Hematopoietic multipotent progenitor cell (in vitro differentiated cells): ENCODE measurements around the gene MOGAT3. TPM values are rescaled to one million over a fixed set of nuclear protein-coding genes. Genes with fewer than 3 reads are reported as not detected.

ENCODE experiments used
- DNase-seq, 3 donors: peaks; one replicate each; pipeline ENCODE4 v3.0.0-alpha.2; 2011 to 2015; ENCODE audit warnings: low read depth in 2 of 3, low spot score in 2 of 3
- total RNA-seq: library from RNA; depleted of rRNA; stranded (reverse); fragments of >200 nt; gene quantifications from one replicate; pipeline ENCODE4 v1.2.3, GENCODE V29; 2012

Gene MOGAT3, protein sequence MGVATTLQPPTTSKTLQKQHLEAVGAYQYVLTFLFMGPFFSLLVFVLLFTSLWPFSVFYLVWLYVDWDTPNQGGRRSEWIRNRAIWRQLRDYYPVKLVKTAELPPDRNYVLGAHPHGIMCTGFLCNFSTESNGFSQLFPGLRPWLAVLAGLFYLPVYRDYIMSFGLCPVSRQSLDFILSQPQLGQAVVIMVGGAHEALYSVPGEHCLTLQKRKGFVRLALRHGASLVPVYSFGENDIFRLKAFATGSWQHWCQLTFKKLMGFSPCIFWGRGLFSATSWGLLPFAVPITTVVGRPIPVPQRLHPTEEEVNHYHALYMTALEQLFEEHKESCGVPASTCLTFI
- total RNA-seq, result not detected

DNA sequence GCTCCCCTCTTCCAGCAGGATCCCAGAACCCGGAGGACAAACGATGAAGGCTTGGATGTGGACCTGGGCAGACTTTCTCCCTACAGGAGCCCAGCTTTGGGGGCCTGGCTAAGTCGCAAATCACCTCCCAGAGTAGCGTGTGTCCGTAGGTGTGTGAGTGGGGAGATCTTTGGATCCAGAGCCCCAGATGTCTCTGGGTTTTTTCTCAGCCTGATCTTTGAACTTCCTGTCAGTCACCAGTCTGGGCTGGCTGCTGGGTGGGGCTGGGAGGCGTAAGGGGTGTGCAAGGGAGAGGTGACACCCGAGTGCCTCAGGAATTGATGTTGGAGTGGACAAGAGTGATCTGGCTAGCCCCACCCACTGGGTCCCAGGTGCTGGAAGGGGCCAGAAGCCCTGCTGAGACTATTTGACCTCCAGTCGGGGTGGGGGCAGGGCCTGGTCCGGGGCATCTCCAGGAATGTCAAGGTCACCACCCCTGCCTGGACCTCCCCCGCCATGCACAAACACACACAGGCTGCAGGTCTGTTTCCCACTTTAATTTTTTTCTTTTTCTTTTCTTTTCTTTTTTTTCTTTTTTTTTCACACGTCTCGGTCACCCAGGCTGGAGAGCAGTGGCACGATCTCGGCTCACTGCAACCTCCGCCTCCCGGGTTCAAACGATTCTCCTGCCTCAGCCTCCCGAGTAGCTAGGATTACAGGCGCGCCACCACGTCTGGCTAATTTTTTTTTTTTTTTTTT, at the start of gene MOGAT3:
TSS of gene MOGAT3 (minus strand) at position 175 of the 738 bp plus-strand sequence. CDS start 182 bp downstream, outside the sequence.
- no peak for DNase-seq

DNA sequence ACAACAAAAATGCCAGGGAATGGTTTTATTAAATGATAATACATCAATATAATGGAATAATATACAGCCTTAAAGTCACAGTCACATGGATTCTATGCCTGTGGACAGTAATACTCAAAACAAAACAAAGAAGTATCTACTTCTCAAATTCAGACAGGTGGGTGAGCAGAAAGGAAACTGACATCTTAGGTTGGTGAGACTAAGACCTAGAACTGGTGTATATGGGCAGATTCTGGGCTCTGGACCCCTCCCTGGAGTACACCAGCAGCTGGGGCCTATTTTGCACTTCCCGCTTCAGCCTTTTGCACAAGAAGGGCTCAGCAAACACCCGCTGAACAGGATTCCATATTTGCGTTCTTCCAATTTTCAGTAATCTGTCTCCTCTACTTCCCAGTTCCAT, 49.5 kb upstream of the MOGAT3 start:
- no peak for DNase-seq

DNA sequence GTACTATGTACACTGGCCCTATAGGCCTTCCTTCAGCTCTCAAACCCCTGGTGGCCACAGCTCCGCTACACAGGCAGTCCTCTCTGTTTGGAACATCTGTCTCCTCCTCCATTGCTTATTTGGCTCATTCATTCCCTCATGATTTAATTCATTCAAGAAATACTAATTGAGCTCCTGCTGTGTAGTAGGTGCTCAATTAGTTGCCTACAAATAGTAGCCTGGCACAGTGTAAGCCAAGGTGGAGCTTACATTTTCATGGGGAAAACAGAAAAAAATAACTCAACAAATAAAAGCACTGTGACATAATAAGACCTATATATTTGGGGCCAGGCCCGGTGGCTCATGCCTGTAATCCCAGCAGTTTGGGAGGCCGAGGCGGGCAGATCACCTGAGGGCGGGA, 47.4 kb upstream of the MOGAT3 start:
- no peak for DNase-seq

DNA sequence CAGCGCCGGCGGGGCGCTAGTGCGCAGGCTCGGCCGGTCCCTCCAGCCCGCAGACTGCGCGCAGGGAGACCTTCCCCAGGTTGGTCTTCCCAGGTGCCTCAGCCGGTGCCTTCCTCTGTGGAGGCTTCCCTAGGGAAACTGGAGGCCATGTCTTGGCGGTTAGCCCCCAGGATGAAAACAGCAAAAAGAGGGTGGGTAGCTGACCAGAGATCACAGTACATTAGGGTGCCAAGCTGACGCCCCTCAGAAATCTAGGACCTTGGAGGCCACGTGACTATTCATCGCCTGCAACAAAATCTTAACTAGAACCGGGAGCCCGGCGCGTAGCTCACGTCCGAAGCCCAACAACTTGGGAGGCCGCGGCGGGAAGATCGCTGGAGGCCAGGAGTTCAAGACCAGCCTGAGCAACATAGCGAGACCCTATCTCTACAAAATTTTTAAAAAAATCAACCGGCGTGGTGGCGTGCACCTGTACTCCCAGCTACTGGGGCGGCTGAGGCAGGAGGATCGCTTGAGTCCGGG, 44.4 kb upstream of the MOGAT3 start:
- no peak for DNase-seq

DNA sequence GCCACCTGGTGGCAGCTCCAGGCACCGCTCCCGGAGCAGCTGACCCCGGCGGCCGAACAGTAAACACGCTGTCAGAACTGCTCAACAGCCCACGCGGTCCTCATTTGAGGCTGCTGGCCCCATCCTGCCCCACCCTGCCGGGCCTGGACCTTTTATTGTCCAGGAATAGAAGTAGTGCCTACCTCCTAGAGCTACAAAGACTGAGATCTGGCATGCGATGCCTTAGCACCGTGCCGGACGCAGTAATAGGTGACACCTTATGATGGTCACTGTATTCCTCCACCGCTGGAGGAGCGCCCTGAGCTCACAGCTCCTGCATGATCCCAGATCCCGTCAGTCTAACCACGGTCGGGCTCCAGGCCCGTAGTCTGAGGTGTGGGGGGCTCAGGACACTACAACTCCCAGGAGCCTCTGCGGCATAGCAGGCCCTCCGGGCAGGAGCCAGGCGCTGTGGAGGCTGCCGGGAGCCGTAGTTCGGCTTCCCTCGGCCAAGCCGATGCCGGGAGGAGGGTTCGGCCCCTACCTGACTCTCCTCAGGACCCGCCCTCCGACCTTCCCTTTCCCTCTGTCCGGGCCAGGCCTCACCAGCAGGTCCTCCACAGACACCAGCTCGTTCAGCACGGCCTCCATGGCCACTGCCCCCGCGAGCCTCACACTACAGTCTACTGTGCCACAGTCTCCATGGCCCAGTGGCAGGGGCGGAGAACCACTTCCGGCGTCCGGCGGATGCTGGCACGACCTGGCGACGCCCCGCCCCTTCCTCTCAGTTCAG, 43.7 kb upstream of the MOGAT3 start, which contains the start of gene FIS1:
TSS of gene FIS1 (minus strand) at position 707 of the 772 bp plus-strand sequence. CDS start at position 630, 77 bp downstream.
- DNase-seq, result peak; percentile 87 to 93 (median 91)

DNA sequence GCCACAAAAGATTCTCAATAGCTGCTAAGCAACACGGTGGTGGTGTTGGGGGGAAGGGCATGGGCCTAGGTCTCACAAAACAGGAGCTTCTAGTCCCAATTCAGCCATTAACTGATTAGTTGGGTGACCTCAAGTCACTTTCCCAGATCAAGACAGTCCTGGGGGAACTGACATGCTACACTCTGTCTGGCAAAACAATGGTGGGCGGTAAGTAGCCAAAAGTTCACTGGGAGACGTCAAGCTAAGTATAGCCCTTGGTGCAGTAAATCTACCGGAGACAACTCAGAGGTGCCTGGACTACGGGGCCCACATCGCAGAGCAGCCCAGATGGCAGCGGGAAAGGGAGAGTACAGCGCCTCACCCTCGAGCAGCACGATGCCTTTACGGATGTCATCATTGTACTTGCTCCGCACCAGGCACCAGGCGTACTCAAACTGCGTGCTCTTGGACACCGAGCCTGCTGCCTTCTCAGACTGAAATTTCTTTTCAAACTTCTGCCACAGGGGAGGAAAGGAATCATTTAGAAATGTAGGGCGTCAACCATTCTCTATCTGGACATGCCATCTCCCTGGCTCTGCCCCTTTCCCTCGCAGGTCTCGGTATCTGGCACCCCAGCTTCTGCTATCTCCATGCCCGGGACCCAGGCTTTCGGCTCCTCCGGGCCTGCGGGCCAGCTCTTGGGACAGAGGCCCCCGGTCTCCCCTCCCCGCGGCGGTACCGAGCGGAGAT, 43.0 kb upstream of the MOGAT3 start:
- peak in 1 of 3 donors; percentile 83 for DNase-seq

DNA sequence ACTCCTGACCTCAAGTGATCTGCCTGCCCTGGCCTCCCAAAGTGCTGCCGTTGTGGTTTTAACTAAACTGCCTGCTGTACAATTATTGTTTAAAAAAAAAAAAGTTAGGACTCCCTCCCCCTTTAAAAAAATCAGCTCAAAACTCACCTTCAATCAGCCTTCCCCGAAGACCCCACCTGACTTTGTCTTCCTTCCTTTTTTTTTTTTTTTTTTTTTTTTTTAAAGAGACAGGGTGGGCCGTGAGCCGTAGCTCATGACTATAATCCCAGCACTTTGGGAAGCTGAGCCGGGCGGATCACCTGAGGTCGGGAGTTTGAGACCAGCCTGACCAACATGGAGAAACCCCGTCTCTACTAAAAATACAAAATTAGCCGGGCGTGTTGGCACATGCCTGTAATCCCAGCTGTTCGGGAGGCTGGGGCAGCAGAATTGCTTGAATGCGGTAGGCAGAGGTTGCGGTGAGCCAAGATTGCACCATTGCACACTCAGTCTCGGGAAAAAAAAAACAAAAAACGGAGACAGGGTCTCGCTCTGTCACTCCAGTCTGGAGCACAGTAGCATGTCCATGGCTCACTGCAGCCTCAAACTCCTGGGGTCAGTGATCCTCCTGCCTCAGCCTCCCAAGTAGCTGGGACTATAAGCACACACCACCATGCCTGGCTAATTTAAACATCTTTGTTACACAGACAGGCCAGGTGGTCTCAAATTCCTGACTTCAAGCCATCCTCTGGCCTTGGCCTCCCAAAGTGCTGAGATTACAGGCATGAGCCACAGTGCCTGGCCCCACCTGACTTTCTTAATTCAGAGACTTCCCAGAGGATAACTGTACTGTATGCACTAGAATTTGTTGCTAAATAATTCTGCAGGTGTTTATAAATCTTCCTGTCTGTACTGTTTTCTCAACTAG, 40.9 kb upstream of the MOGAT3 start:
- DNase-seq, result peak in 1 of 3 donors; percentile 72

DNA sequence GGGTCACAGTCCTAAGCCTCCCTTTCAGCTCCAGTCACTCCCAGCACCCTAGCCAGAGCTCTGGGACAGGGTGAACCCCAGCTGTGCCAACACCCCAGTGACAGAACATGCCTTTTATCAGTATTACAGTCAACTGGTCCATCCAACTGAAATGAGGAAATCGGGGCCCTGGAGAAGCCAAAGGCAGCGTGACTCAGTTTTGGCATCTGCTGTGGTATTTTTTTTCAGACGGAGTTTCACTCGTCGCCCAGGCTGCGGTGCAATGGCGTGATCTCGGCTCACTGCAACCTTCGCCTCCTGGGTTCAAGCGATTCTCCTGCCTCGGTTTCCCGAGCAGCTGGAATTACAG, 40.2 kb upstream of the MOGAT3 start:
- DNase-seq, result no peak

DNA sequence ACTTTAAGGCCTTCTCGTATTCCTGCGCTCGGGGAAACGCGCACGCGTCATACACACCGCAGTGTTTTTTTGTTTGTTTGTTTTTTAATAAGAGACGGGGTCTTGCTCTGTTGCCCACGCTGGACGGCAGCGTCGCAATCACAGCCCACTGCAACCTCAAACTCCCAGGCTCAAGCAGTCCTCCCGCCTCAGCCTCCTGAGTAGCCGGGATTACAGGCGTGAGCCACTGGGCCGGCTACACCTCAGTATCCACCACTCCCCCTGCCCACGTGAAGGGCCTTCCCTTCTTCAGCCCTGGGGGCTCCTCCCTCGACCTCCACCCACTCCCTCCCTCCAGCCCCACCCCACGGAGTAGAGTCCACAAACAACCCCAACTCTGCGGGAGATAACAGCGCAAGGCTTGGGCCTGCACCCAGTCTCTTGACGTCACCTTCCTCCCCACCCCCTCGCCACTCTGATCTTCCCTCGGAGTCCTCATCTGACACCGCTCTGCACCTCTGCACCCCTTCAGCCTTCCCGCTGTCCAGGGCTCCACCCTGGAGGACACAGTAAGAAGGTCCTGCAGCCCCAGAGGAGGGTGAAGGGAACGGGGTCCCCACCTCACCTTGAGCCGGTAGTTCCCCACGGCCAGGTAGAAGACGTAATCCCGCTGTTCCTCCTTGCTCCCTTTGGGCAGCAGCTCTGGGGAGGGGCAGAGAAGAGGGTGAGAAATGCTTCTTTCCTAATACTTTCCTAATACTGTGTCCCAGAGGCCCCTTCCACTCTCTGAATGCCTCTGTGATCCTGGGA, 39.6 kb upstream of the MOGAT3 start:
- DNase-seq, result no peak

DNA sequence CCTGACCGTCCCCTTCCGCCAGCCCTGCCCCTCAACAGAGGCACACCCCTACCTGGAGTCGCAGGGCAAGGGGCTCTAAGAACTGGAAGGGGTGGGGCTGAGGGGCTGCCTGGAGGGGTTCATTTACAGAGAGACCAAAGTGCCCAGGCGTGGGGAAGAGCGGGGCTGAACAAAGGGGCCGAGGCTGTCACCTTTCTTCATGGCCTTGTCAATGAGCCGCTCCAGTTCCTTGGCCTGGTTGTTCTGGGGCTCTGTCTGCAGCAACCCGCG, 39.0 kb upstream of the MOGAT3 start:
- DNase-seq, result no peak

DNA sequence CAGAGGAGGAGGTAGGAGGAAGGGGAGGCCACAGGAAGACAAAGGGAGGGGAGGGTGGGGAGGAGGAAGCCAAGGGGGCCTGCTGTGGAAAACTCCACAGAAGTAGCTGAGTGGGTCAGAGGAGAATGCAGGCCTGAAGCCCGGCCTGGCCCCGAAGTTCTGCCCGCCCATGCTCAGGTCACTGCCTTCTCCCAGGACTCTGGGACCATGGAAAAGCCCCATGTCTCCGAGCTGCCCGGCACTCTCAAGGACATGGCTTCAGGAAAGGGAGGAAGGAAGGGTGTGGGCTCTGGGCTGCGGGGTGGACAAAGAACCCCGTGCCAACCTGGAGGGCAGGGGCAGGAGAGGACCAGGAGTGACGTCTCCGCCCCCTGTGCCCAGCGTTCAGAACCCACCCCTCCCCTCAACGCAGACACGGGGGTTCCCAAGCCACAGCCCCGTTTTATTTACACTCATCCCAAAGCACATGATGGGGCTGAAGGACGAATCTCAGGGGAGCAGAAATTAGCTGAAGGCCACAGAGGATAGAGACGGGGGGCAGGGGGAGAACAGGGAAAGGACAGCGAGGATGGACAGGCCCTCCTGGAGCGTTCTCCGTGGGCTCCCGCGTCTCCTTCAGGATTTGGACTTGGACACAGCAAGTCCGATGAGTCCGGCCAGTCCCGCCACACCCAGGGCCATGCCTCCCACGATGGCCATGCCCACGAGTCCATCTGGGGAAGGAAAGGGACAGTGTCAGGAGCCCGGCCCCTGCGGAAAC, 38.5 kb upstream of the MOGAT3 start:
- no peak for DNase-seq

DNA sequence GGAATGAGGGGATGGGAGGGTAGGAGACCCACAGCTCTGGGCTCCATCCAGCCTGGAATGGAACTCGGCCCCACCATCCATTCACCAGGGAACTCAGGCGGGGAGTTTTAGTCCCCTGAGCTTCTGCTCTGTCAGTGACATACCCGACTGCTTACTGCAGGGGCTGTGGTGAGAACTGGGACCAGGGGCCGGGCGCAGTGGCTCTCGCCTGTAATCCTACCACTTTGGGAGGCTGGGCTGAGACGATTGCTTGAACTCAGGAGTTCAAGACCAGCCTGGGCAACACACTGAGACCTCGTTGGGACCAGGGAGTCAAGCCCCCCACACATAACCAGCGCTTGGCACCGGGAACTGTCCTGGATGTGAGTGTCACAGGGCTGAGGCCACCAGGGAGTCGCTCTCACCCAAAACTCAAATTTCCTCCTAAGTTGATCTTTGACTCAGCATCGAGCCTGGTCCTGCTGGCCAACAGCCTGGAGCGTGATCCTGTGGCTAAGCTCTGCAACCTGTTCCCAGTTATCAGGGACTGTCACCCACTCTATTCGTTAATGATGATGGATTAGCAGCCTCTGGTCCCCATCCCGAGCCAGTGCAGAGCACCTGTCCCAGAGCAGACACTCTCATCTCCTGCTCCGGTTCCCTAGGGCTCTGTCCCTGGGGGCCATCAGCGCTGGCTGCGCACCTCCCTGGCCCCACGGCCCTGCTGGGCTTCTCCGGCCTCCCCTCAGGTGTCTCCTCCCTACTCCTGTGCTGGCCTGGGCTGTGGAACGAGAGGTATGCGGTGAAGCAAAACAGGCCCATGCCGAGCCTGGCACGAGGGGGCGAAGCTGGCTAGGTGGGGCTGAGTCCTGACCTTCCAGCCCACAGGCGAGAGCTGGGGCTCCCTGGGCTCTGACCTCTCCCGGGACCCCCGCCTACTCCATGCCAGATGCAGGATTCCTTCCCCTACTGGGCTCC, 37.7 kb upstream of the MOGAT3 start:
- DNase-seq, result no peak

DNA sequence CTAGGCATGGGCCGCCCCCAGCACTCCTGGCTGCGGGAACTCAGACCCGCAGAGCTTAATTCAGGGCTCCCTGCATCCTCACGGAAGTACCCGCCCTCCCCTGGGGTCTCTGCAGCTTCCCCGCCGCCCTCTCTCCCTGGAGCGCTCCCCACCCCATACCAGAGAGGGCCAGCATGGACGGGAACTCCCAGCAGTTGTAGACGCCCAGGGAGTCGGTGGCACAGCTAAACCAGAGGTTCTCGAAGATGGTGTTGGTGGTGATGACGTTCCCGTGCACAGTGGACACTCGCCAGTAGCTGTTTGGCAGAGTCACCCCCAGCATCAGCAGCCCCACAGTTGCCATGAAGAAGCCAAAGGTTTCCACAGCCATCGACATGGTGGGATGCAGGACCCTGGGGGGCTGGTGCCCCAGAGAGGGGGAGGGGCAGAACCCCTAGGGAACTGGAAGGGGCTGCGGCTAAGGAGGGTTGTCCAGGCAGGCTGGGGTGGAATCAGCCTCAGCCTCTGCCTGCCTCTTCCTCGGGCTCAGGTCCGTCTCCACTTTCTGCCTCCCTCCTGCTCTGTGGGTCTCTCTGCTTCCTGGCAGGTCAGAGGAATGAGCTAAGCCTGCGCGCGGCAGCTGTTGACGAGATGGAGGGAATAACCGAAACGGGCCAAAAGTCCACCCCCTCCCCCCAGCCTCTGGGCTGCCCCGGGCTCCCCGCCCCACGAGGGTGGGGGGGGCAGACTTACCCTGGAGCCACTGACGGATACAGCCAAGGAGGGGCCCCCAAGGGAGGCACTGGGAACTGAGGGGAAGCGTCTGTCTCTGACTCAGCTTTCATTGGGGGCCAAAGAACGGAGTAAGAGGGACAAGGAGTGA, 36.6 kb upstream of the MOGAT3 start, which contains the start of gene CLDN15:
TSS of gene CLDN15 (minus strand) at position 597 of the 862 bp plus-strand sequence. CDS start at position 376, 221 bp downstream.
- peak in 2 of 3 donors; percentile 83 to 88 for DNase-seq

DNA sequence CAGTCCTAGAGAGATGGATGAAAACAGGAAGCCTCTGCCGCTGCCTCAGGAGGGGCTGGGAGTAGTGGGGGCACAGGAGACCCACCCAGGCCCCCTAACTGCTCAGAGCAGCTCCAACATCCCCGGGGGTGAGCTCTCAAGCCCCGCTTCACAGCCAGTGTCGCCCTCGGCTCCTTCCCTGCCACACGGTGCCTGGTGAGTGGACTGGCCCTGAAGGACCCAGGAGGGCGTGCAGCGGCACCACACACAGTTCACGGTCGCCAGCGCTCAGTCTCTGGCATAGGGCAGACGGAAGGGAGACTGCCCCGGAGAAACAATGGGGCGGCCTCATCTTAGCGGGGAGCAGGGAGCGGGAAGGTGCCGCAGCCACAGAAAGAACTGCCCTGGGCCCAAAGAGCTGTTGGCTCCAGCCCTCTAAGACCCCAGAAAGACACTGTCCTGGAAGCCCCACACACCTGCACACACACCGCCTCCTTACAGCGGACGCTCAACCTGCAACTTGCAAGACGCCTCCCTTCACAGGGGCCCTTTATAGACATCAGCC, 35.5 kb upstream of the MOGAT3 start:
- DNase-seq, result no peak

DNA sequence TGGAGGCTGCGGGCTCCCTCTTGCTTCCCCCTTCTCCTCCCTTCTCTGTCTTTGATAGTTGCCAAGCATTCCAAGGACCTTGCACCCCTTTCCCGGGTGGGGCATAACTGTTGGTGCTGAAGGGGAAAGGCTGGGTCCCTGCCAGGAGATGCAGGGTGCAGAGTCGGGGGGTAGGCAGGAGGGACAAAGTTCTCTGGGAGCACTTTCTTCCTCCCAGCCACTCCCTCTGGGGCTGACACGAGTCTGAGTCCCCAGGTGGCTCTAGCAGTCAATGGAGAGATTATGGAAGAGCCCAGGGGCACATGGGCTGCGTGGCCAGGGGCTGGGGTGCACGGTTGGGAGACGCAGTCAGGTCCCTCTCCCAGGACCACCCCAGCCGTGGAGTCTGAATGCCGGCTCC, 34.7 kb upstream of the MOGAT3 start:
- DNase-seq, result no peak

DNA sequence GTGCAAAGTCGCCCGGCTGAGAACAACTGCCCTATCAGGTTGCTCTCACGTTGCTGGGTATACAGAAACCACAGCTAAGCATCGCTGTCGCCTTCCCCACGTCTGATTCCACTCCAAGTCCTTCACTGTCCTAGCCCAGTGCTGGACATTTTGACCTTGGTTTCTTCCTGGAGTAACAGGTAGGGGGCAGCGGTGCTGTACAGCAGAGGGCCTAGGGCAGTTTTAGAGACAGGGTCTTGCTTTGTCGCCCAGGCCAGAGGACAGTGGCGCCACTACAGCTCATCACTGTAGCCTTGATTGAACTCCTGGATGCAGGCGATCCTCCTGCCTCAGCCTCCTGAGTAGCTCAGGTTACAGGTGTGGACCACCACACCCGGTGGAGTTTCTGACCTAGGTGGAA, 34.2 kb upstream of the MOGAT3 start:
- DNase-seq, result peak in 1 of 3 donors; percentile 40
